Stimulated activated CD8-positive, alpha-beta memory T cell treated with anti-CD3 and anti-CD28 coated beads, Interleukin-15, amount 100 ng/mL, for 24 hours (primary cell): ENCODE results near the gene GAS7.
"Not testable (repeated sequence)": the region's sequence is repeated elsewhere in the genome, so short reads cannot be mapped to it uniquely, and the experiment has no call there.

Source experiments
- DNase-seq: peaks from one replicate; pipeline ENCODE4 v3.0.0-alpha.2; 2020; ENCODE audit warnings: low read depth

The GAS7 gene

GRCh38 chr17:9941305-9941704, 257.1 kb downstream of the GAS7 start:
- DNase-seq = no peak

DNA sequence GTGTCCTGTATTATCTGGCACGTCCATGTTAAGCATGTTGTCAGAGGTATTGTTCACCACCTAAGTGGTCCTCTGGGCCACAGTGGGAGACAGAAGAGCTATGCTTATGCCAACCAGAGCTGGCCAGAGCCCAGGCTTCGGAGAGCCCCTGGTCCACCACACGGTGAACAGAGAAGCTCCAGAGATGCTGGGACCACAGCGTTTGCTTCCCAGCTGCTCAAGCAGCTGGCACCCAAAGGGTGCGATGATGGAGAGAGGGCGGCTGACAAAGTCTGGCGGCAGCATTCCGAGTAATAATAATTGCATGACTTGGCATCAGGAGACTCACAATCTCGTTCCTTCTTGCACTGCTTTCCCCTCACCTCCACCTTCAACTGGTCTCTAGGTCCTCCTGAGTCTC, 257.6 kb downstream of the GAS7 start:
- no peak for DNase-seq

DNA sequence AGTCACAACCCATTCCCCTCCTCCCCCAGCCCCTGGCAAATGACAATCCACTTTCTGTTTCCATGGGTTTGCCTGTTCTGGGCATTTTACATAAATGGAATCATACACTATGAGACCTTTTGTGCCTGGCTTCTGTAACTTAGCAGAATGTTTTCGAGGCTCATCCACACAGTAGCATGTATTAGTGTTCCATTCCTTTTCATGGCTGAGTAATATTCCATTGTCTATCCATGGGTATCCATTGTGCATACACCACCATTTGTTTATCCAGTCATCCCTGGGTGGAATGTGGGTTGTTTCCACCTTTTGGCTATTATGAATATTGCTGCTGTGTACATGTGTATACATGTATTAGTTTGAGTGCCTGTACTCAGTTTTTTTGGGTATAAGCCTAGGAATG, 259.6 kb downstream of the GAS7 start:
- DNase-seq = no peak

GRCh38 chr17:9937901-9938300, 260.5 kb downstream of the GAS7 start:
- DNase-seq = no peak

- no peak for DNase-seq
Measured at GRCh38 chr17:9937241-9937761, 261.1 kb downstream of the GAS7 start.

- no peak for DNase-seq
Measured at GRCh38 chr17:9936095-9936494, 262.3 kb downstream of the GAS7 start.

DNA sequence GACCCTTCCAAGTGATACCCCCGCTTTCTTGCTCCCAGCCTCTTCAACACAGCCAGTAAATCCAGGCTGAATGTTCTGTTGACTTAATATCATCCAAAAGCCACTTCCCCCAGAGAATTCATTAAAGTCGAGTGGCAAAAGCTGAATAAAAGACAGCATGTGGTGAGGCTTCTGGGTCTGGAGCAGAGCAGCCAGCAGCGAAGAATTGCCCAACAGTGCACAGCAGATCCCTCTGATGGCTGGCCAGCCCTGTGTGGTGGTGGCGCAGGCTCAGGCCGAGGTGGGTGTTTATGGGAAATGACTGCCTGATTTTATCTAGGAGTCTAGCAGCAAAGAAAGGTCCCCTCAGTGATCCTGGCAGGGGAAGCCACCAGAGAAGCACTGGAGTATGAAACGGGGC, 263.0 kb downstream of the GAS7 start:
- DNase-seq = no peak

- no peak for DNase-seq
Measured at GRCh38 chr17:9934331-9934730, 264.1 kb downstream of the GAS7 start.

- DNase-seq = no peak
Measured at GRCh38 chr17:9932491-9932890, 265.9 kb downstream of the GAS7 start.

GRCh38 chr17:9931144-9931741, 267.2 kb downstream of the GAS7 start:
- DNase-seq = no peak

DNA sequence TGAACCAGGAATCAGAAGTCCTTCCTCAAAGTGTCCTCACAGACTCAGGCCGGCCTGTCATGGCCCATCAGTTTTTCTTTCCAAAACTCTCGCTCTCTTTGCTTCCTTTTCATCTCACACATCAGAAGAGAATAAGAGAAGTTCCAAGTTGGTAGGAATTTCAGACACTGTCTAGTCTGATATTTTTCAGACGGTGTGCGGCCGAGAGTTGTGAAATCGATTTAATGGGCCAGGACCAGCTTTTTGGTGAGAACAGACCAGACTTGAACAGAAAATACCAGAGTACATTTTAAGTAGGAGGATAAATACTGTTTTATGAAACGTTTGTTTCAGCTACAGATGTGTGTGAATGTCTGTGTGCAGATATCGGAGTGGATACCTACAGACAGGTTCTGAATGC, 268.5 kb downstream of the GAS7 start:
- DNase-seq = no peak

- no peak for DNase-seq
Measured at GRCh38 chr17:9928601-9929333, 269.6 kb downstream of the GAS7 start.

GRCh38 chr17:9926150-9926804, 272.1 kb downstream of the GAS7 start:
- DNase-seq = no peak

DNA sequence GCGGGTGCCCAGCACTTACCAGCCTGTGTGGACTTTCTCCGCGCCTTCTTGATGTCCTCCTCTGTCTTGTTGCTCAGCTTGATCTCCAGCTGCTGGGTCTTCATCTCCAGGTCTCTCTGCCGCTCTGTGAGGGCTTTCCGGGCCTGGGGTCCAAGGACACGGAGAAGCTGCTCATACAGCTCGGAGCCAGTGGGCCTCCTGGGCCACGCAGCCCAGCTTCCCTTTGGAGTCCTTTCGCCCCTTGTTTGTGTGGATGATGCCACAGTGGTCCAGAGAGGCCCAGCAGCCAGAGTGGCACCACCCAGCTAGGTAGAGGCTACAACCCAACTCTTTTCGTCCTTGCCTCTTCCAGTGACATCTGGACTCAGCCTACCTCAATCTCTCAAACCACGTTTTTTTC, 272.9 kb downstream of the GAS7 start:
- no peak for DNase-seq

- DNase-seq = no peak
Measured at GRCh38 chr17:9924735-9925191, 273.6 kb downstream of the GAS7 start.

DNA sequence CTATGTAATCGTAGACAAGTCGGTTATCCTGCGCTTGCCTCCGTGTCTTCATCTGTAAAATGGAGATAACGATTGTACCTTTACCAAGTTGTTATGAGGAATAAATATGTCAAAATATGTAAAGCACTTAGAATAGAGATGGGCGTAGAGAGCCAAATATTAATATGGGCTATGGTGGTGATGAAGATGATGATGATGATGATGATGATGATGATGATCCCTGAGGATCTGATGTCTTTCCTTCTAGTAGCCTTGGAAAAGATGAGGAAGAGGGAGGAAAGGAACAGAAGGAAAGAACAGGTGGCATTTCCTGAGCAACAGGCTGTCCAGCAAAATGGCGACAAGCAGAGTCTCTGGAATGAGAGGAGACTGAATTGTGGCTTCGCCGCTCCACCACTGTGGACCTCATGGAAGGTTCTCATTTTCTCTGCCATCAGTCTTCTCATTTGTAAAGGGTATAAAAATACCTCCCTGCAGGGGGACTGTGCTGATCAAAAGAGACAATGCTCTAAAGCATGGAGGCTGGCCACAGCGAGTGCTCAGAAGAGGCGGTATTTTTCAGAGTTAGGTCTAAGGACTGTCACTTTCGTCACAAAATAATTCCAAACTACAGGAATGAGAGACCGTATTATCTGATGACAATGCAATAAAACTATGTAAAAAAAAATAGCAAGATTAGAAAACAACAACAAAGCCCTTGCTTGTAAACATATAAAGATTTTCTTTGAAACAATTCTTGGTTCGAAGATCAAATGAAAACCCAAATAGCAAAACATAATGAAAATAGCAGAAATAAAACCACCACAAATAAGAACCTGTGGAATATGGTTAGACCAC, 276.2 kb downstream of the GAS7 start:
- no peak for DNase-seq

GRCh38 chr17:9921216-9921615, 277.2 kb downstream of the GAS7 start:
- DNase-seq = not testable (repeated sequence)

DNA sequence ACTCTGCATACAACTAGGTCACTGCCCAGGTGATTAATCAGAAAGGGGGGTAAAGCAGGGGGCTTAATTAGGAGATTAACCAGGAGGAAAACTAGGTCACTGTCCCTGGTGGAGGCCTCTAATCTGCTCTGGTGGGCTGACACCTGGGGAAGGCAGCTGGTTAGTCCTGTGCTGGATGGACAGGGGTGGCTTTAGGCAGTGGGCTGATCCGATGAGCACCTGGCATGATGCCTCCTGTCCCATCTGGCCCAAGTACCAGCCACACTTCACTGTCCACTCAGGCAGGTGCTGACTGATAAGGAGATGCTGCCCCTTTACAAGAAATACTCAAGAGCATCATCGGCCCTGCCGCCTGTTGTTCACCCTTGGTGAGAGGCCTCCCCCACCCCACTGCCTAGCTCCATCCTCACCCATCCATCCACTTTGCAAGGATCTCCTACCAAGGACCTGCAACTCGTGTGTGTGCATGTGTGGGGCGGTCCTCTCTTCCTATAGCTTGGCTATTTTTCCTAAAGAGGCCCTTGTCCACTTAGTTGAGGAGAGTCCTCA, 279.5 kb downstream of the GAS7 start:
- DNase-seq = no peak

DNA sequence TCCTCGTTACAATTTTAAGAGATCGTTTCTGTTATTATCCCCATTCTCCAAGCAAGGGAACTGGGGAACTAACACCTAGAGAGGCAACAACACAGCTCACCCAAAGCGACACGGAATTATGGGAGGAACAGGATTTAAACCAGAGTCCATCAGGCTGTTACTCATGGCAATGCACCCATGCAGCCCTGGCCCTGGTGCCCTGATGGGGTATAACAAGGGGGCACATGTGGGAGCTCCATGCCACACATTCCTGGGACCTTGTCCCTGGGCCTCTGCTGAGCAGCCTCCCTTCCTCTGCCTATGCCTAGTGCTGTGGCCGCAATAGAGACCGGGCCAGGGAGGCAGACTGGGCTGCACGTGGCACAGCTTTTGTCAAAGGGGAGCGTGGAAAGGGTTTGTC, 280.1 kb downstream of the GAS7 start:
- no peak for DNase-seq

GRCh38 chr17:9917801-9918200, 280.6 kb downstream of the GAS7 start:
- DNase-seq = no peak

DNA sequence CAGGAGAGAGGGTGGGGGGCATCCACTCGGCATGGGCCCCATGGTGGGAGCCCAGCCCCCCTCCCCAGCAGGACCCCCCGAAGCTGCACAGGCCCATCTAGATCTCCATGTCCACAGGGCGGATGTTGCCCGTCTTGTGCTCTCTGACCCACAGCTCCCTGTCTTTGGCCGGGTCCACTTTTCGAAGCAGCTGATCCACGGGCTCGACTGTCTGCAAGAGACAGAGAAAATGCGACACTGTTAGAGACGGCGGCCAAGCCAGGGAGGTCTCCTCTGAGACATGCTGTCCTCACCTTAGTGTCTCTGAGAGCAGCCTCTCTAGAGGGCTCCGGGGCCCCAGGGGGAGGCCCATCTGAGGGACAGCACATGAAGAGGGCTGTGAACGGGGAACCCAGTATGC, 281.3 kb downstream of the GAS7 start:
- DNase-seq = no peak

GRCh38 chr17:9916108-9916507, 282.3 kb downstream of the GAS7 start:
- DNase-seq = no peak
